HG03571 (cell line): ENCODE measurements around the gene SERTAD1.
A peak's percentile ranks its signal among the peaks of the same experiment; 100 is the strongest.
"Not testable (repeated sequence)": the region's sequence is repeated elsewhere in the genome, so short reads cannot be mapped to it uniquely, and the experiment has no call there.

Experiments used
- ATAC-seq: cut with Tn5 transposase; IDR thresholded peaks from one replicate; pipeline ENCODE4 v1.9.1; 2021; ENCODE audit not compliant: unreplicated experiment

The SERTAD1 gene

DNA sequence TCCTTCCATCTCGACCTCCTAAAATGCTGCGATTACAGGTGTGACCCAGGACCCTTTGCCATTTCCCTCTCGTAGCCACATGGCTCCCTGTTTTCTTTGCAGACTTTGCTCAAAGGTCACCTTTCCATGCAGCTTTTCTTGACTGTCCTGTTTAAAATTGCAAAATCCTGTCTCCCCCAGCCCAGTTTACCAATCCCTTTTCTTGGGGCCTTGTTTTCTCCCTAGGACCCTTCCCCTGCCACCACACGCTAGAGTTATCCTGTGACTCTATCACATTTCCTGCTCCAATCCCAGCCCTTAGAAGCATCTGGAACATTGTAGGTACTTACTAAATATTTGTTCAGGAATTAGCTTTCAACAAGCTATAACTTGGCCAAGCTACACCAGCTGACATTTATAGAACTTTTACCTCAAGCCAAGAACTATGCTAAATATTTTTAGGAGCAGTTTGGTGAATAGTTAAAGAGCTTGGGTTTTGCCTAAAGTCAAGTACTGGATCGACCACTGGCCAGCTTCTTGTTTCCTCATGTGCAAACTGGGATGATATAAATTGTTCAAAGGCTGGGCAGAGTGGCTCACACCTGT is 27.5 kb upstream of the SERTAD1 start:
- no peak for ATAC-seq

GRCh38 chr19:40452016-40452415 is 26.2 kb upstream of the SERTAD1 start:
- no peak for ATAC-seq

DNA sequence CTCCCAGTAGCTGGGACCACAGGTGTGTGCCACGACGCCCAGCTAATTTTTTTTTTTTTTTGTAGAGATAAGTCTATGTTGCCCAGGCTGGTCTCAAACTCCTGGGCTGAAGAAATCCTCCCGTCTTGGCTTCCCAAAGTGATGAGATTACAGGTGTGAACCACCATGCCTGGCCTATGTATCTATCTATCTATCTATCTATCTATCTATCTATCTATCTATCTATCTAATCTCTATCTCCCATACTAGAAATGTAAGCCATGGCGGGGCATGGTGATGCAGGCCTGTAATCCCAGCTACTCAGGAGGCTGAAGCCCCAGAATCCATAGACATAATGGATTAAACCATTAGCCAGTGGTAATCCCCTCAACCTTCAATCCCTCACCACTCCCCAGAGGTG is 24.9 kb upstream of the SERTAD1 start:
- ATAC-seq, result no peak

- ATAC-seq, result no peak
Observed at GRCh38 chr19:40449506-40449905, 23.7 kb upstream of the SERTAD1 start.

DNA sequence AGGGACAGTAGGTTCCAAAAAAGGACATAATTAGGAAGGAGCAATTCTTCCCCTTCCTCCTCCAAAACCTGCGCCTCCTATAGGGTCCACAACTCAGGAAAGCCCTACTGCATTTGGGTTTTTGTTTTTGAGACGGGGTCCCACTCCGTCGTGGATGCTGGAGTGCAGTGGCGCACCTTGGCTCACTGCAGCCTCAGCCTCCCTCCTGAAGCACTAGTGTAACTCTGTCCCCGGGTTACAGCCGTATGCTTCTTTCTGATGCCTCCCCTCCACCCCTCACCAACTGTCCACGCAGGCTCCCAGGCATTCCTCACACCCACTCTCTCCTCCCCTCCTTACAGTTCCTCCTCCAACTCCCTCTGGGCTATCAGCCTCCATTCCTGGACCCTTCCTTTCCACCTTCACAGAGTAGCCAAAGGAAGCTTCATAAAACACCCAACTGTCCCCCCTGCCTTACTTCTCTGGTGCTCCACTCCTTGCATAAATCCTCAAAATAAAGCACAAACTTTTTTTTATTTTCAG is 20.5 kb upstream of the SERTAD1 start:
- no peak for ATAC-seq

DNA sequence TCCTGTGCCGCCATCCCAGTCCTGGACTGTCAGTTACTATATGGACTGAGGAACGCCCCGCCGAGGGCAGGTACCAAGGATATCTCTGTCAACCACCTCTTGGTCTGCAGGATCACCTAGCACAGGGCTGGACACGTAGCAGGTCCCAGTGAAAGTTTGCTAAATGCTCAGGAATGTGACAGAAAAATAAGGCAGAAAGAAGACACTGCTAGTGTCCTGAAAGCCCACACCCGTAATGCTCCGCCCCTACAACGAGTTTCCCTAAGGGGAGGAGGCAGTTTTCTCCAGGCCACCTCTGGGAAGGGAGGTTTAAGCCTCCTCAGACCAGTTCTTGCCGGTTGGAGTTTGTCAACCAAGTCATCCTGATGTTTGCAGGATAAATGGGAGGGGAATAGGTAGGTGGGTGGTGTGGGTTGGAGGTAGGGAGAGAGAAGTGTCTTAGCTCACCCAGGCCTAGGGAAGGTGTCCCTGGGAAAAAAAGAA is 20.0 kb upstream of the SERTAD1 start:
- ATAC-seq, result no peak

DNA sequence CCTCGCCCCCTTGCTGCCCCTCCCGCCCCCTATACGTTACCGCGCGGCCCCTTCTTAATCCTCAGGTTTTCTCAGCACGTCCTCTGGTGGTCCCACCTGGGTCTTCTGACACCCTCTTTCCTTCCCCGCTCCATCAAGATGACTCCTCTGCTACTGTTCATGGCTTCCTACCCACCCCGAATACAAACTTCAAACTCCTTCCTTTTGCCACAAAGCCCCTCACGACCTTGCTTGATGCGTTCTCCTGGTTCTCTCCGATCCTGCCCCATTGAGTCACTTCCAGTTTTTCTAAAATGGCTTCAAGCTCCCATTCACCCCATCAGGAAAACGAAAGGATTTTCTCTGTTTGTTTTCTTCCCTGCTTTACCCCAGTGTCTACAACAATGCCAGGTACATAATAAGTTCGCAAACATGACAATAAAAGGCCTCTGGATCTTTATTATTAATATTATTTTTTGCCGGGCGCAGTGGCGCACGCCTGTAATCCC is 19.1 kb upstream of the SERTAD1 start:
- ATAC-seq, result no peak

DNA sequence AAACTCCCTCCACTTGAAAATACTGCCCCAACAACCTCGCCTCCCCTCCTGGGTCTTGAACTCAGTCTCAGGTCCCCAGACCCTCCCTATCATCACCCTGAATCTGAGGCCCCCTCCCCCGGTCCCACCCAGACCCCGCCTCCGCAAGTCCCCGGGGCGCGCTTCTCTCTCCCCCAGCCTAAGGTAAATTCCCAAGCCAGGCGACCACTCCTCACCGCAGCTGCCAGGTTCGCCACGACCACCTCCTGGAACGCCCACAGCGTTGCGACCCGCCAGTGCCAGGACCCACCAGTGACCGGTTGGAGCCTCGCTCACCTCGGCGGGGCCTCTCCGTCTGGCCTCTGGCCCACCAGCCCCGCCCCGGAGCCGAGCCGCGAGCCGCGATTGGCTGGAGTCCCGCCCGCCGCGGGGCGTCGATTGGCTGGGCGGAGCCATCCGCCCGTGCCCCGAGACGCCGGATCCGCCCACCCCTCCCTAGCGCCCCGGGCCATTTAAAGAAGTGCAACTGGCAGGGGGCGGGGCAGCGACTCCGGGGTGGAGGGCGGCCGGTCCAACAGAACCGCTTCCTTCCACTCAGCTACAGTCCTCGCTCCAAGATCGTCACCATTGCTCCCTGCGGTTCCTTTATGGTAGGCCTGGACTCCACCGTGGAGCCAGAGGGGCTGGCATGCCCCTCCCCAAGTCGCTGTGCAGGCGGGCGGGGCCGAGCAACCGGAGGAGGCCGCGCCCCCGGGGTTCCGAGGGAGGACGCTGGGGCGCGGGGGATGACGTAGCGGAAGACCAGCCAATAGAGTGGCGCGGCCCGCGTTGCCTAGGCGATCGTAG is 18.4 kb upstream of the SERTAD1 start, which contains the start of gene SERTAD3:
SERTAD3 (minus strand) TSS at position 336 of the 825 bp plus-strand sequence. CDS start 2,255 bp downstream, outside the sequence.
- peak; percentile 55 for ATAC-seq

GRCh38 chr19:40443131-40443999 is 17.6 kb upstream of the SERTAD1 start:
- peak; percentile 64 for ATAC-seq

DNA sequence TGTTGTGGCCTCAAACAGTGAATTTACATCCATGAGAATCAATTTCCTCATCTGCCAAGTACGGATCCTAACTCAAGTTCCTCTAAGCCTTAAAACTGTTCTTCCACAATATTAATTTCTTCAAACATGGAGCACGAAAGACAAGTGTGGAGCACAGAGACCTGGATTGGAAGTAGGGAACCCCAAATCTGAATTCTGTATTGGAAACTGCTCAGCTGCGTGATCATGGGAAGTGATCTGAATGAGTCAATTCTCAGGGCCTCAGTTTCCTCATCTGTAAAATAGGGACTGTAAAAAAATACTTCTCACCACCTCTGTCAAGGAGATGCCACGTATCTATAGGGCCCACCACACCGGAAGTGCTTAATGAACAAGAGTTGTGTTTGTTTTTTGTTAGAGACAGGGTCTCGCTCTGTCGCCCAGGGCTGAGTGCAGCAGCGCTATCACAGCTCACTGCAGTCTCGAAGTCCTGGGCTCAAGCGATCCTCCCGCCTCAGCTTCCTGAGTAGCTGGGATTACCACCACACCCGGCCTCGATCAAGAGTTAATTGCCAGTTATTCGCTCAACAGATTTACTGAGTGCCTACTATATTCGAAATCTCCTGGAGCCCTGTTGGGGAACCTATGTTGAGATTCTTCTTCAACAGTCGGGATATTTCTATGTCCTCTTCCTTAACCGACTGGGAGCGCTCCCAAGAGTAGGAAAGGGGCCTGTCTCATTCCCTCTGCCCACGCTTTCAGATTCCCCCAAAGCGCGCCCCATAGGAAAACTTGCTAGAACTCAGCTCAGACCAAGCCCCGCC is 16.7 kb upstream of the SERTAD1 start:
- ATAC-seq, result no peak

GRCh38 chr19:40441719-40442253 is 16.0 kb upstream of the SERTAD1 start:
- ATAC-seq, result no peak

DNA sequence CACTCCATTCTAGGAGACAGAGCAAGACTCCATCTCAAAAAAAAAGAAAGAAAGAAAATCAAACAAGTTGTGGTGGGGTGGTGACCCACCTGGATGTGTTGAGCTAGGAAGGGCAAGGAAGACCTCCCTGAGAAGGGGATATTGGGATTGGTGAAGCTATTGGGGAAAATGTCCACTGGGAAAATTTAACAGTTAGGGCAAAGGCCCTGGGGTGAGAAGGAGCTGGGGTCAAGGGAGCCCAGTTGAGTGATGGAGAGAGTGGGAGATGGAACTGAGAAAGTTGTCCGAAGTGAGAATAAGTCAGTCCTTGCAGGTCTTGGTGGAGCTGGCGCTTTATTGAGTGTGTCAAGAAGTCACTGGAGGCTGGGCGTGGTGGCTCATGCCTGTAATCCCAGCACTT is 12.5 kb upstream of the SERTAD1 start:
- no peak for ATAC-seq

GRCh38 chr19:40433391-40434216 is 7.8 kb upstream of the SERTAD1 start:
- ATAC-seq, result peak; percentile 68

GRCh38 chr19:40432760-40433159 is 7.0 kb upstream of the SERTAD1 start:
- not testable (repeated sequence) for ATAC-seq

DNA sequence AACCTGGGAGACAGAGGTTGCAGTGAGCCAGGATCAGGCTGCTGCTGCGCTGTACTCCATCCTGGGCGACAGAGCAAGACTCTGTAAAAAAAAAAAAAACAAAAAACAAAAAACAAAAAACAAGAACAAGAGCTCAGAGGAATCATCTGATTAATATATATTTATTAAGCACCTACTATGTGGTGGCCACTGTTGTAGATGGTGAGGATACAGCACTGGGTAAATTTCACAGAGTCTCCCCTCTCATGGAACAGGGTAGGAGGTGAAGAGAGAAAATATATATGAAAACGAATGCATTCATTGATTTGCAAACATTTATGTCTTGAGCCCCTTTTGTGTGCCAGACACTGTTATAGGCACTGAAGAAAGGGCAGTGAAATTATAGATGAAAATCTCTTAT is 5.9 kb upstream of the SERTAD1 start:
- no peak for ATAC-seq

- ATAC-seq, result not testable (repeated sequence)
Observed at GRCh38 chr19:40430242-40430641, 4.5 kb upstream of the SERTAD1 start.

DNA sequence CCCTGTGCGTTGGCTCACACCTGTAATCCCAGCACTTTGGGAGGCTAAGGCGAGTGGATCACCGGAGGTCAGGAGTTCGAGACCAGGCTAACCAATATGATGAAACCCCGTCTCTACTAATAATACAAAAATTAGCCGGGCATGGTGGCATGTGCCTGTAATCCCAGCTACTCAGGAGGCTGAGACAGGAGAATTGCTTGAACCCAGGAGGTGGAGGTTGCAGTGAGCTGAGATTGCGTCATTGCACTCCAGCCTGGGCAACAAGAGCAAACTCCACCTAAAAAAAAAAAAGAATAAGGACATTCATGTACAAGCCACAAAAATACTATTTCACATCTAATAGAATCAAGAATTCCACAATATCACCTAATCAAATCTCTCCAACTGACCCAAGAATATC is 2.4 kb upstream of the SERTAD1 start:
- ATAC-seq, result not testable (repeated sequence)

DNA sequence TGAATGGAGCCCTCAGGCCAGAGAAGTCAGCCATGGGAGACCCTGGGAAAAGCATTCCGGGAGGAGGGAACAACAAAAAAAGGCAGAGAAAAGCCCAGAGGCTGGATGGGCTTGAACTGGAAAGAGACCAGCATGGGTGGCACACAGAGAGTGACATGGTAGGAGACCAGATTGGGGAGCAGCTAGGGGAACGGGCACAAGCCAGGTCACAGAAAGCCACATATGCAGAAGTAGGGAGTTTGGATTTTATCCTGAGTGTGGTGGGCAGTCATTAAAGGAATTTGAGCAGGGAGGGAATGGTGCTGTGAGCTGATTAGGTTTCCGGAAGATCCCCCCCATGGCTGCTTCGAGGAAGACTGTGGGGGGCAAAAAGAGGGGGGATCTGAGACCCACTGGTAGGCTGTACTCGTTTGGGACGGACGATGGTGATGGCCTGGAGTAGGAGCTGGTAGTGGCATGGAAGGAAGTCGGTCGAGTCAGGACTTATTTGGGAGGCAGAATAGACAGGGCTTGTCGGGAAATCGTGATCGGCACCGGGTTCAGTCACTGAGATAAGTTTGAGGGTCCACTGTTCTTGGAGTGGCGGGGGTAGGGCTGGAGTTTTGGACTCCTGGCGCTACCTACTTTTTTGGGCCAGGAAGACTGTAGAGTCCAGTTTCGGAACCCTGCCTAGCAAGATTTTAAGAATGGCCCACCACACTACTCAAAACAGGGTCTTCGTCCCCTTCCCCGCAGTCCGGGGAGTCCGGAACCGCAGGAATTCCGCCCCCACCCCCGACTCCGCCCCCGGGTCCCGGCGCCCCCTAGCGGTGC is 949 bp downstream of the SERTAD1 start:
- ATAC-seq, result no peak
